ENCODE results near the gene PRKAR1B. TPM values are rescaled to one million over a fixed set of nuclear protein-coding genes. Genes with fewer than 3 reads are reported as not detected.

Gene PRKAR1B
- total RNA-seq, 1 donor from 2014 or later, result 21.7 TPM

- Mint-ChIP-seq H3K27me3 (ENCODE audit: unreplicated experiment) (peaks cover 13% of the 10 kb centered on the region), H3K27ac (ENCODE audit: unreplicated experiment) (no peak overlapping the region), H3K4me3 (ENCODE audit: unreplicated experiment) (peak overlapping the region; percentile 79), H3K36me3 (ENCODE audit: low read depth, unreplicated experiment) (peaks cover under 1% of the 10 kb centered on the region), H3K9me3 (ENCODE audit: unreplicated experiment) (no peaks in the 10 kb centered on the region), H3K4me1 (ENCODE audit: unreplicated experiment) (peaks cover 5% of the 10 kb centered on the region)
- TF ChIP-seq CTCF (IDR thresholded peaks at IDR 0.05; ENCODE audit: unreplicated experiment), result no peak
- peak; percentile 47 for DNase-seq (ENCODE audit: low spot score)
These were observed 208.2 kb downstream of the PRKAR1B start for GRCh38 chr7:518630-519483.

- H3K4me3 Mint-ChIP-seq (ENCODE audit: unreplicated experiment), result peak overlapping the region; percentile 65
- peaks cover 4% of the 10 kb centered on the region for H3K36me3 Mint-ChIP-seq (ENCODE audit: low read depth, unreplicated experiment)
- no peaks in the 10 kb centered on the region for H3K9me3 Mint-ChIP-seq (ENCODE audit: unreplicated experiment)
- DNase-seq (ENCODE audit: low spot score), result no peak
- no peak for TF ChIP-seq CTCF (IDR thresholded peaks at IDR 0.05; ENCODE audit: unreplicated experiment)
- peaks cover 17% of the 10 kb centered on the region for H3K27me3 Mint-ChIP-seq (ENCODE audit: unreplicated experiment)
- no peak overlapping the region for H3K27ac Mint-ChIP-seq (ENCODE audit: unreplicated experiment)
- H3K4me1 Mint-ChIP-seq (ENCODE audit: unreplicated experiment), result peaks cover 5% of the 10 kb centered on the region
These were observed 209.1 kb downstream of the PRKAR1B start for GRCh38 chr7:517774-518629.

- no peak for DNase-seq (ENCODE audit: low spot score)
- H3K4me1 Mint-ChIP-seq (ENCODE audit: unreplicated experiment), result peaks cover 5% of the 10 kb centered on the region
- H3K36me3 Mint-ChIP-seq (ENCODE audit: low read depth, unreplicated experiment), result peaks cover 4% of the 10 kb centered on the region
- H3K4me3 Mint-ChIP-seq (ENCODE audit: unreplicated experiment), result no peak overlapping the region
- H3K27me3 Mint-ChIP-seq (ENCODE audit: unreplicated experiment), result peaks cover 17% of the 10 kb centered on the region
- no peak overlapping the region for H3K27ac Mint-ChIP-seq (ENCODE audit: unreplicated experiment)
- no peak for TF ChIP-seq CTCF (IDR thresholded peaks at IDR 0.05; ENCODE audit: unreplicated experiment)
- H3K9me3 Mint-ChIP-seq (ENCODE audit: unreplicated experiment), result no peaks in the 10 kb centered on the region
These were observed 210.2 kb downstream of the PRKAR1B start for GRCh38 chr7:516606-517456.

GRCh38 chr7:516216-516605 lies 210.9 kb downstream of the PRKAR1B start:
- H3K9me3 Mint-ChIP-seq (ENCODE audit: unreplicated experiment), result no peaks in the 10 kb centered on the region
- DNase-seq (ENCODE audit: low spot score), result no peak
- H3K27ac Mint-ChIP-seq (ENCODE audit: unreplicated experiment), result no peak overlapping the region
- H3K4me1 Mint-ChIP-seq (ENCODE audit: unreplicated experiment), result peaks cover 5% of the 10 kb centered on the region
- H3K27me3 Mint-ChIP-seq (ENCODE audit: unreplicated experiment), result peaks cover 15% of the 10 kb centered on the region
- H3K36me3 Mint-ChIP-seq (ENCODE audit: low read depth, unreplicated experiment), result peaks cover 4% of the 10 kb centered on the region
- TF ChIP-seq CTCF (IDR thresholded peaks at IDR 0.05; ENCODE audit: unreplicated experiment), result no peak
- H3K4me3 Mint-ChIP-seq (ENCODE audit: unreplicated experiment), result no peak overlapping the region

Data from endothelial cell (in vitro differentiated cells).